ACC112 (cell line): Measurements from ENCODE around the gene JAG2.

ENCODE experiments used
- H2AFZ ChIP-seq: fragments of 200-600 bp; sonication (generic); one replicate; pipeline ENCODE4 v1.6.0; 2017; ENCODE audit warnings: antibody characterized with exemption, low read length; ENCODE audit not compliant: unreplicated experiment
- H3K27ac ChIP-seq: fragments of 200-600 bp; sonication (generic); 2 replicates; pipeline ENCODE4 v1.5.1; 2014; ENCODE audit warnings: low read depth, mild to moderate bottlenecking, antibody characterized with exemption, low read length, moderate library complexity
- H3K27me3 ChIP-seq: fragments of 200-600 bp; sonication (generic); 2 replicates; pipeline ENCODE4 v1.6.1; 2014; ENCODE audit warnings: mild to moderate bottlenecking, antibody characterized with exemption, low read length, moderate library complexity, mixed read lengths; ENCODE audit not compliant: insufficient read depth
- H3K36me3 ChIP-seq: fragments of 200-600 bp; sonication (generic); 2 replicates; pipeline ENCODE4 v1.6.1; 2016; ENCODE audit warnings: mild to moderate bottlenecking, antibody characterized with exemption, low read length, moderate library complexity, mixed read lengths; ENCODE audit not compliant: insufficient read depth
- H3K4me1 ChIP-seq: fragments of 200-600 bp; sonication (generic); one replicate; pipeline ENCODE4 v1.6.1; 2016; ENCODE audit warnings: low read length, mixed read lengths; ENCODE audit not compliant: insufficient read depth, unreplicated experiment, control insufficient read depth
- H3K4me3 ChIP-seq: fragments of 200-600 bp; sonication (generic); 2 replicates; pipeline ENCODE4 v1.5.1; 2014; ENCODE audit warnings: mild to moderate bottlenecking, low read depth, low read length
- H3K79me2 ChIP-seq: fragments of 200-600 bp; sonication (generic); one replicate; pipeline ENCODE4 v1.6.0; 2016; ENCODE audit warnings: low read length; ENCODE audit not compliant: control insufficient read depth, unreplicated experiment, insufficient read depth

JAG2 gene

DNA sequence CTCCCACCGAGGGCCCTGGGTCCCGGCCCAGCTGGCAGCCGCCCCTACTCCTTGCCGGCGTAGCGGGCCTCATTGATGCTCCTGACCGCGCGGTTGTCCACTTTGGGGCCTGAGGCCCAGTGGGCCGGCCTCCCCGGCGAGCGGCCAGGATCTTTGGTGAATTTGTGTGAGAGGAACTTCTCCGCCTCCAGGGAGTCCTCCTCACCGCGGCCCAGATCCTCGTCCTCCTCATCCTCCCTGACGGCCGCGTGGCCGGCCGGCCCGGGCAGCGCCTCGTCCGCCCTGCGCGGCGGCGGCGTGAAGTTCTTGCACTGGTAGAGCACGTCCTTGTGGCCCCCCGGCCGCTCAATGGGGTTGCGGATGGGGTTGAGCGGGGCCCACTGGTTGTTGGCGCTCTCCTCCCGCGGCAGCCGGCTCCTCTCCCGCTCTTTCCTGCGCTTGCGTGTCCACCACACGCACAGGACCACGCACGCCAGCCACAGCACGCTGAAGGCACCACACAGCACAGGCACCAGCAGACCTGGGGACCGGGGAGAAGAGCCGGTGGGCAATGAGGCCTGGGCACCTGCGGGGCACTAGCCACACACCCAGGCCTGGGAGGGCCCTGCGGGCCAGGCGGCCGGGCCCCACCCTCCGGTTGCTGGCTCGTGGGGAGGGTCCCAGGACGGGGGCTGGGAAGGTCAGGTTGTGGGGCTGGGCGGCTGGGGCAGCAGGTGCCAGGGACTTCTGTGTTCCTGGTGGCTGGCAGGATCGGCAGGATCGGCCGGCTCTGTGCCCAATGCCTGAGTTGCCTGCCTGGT lies 25.7 kb downstream of the JAG2 start:
- no peaks in the 10 kb centered on the region for H3K79me2 ChIP-seq
- H3K27ac ChIP-seq, result no peak overlapping the region
- no peaks in the 10 kb centered on the region for H3K27me3 ChIP-seq
- no peaks in the 10 kb centered on the region for H3K4me1 ChIP-seq
- no peaks in the 10 kb centered on the region for H3K36me3 ChIP-seq
- no peak overlapping the region for H3K4me3 ChIP-seq
- H2AFZ ChIP-seq, result no peak overlapping the region

DNA sequence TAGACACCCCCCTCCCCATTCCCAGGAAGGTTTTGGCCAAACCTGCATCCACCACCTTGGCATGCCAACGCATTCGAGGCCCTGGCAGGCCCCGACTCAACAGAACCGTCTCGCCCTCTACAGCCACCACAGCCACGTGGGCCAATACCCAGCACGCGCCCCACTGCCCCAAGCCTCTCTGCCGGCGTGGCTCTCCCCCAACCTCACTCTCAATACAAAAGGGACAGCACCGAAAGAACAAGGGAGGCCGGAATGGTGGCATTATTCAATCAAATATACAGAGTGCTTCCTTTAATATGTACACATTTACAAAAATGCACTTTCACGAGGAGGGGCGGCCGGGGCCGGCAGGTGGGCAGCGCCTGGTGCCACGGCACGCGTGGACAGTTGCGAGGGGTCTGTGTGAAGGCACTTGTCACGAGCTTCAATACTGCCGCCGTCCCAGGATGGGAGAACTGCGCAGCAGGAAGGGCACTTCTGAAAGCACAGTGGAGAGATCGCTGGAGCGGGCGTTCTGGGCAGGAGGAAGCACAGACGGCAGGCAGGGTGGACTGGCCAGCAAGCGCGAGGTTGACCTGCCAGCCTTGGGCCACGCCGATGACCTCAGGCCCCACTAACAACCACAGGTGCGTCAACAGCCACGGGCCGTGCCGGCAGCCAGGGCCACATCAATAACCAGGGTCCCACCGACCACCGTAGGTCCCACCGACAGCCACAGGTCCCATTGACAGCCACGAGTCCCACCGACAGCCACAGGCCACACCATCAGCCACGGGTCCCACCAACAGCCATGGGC lies 26.9 kb downstream of the JAG2 start:
- no peak overlapping the region for H2AFZ ChIP-seq
- H3K36me3 ChIP-seq, result no peaks in the 10 kb centered on the region
- H3K27ac ChIP-seq, result no peak overlapping the region
- H3K79me2 ChIP-seq, result no peaks in the 10 kb centered on the region
- H3K4me1 ChIP-seq, result no peaks in the 10 kb centered on the region
- no peaks in the 10 kb centered on the region for H3K27me3 ChIP-seq
- H3K4me3 ChIP-seq, result no peak overlapping the region

DNA sequence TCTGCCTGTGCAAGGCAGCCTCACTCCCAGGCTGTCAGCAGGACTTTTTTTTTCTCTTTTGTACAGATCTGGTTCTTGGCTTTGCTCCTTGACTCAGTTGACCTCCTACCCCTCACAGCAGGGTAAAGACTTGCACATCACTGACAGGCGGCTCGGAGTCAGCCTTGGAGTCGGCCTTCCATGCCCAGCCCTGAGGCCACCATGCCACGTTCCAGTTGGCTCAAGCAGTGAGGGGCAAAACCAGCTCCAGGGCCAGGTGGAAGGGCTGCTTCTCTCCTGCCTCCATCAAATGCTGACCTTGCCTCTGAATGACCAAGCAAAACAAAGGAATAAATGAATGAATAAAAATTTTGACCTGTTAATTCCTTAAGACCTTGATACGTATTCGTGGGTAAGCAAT lies 27.6 kb downstream of the JAG2 start:
- no peaks in the 10 kb centered on the region for H3K36me3 ChIP-seq
- H2AFZ ChIP-seq, result no peak overlapping the region

DNA sequence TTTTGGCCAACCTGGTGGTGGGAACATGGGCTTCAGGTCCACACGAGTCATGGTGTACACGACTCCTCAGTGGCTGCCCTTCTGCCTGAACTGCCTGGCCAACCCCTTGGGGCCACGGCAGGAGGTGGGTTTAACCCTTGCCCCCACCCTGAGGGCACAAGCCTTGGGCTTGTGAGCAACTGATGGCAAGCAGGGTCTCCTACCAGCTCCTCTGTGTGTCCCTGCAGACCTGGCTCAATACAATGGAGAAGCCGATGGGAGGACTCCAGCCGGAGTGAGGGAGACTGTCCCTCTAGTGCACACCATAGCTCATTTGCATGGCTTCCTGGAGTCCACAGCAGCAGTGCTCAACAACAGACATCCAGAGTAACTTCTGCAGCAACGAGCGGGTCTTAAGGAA lies 28.0 kb downstream of the JAG2 start:
- Histone ChIP-seq H3K27ac (no peak overlapping the region), H3K79me2 (no peaks in the 10 kb centered on the region), H3K27me3 (no peaks in the 10 kb centered on the region), H3K4me1 (no peaks in the 10 kb centered on the region), H3K36me3 (no peaks in the 10 kb centered on the region), H3K4me3 (no peak overlapping the region), H2AFZ (no peak overlapping the region)

More for the DNA sequence above, 27.6 kb downstream of the JAG2 start:
- H3K27ac ChIP-seq, result no peak overlapping the region
- H3K4me1 ChIP-seq, result no peaks in the 10 kb centered on the region
- H3K79me2 ChIP-seq, result no peaks in the 10 kb centered on the region
- H3K27me3 ChIP-seq, result no peaks in the 10 kb centered on the region
- no peak overlapping the region for H3K4me3 ChIP-seq

DNA sequence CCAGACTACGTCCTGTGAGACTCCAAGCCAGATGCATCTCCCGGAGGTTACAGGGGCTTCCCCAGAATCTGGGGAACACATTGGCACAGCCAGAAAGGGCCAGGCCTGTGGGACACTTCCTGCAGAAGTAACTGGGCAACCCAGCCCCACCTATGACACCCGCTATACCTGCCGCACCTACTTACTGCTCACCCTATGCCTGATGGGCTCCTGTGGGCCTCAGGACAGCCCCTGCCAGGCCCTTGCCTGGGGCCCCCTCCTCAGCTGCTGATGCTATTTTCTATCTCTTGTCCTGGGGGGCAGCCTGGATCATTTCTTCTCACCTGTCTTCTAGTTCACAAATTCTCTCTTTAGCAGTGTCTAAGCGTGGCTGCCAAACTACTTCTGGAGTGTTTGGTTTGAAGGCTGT lies 28.7 kb downstream of the JAG2 start:
- H3K4me1 ChIP-seq, result no peaks in the 10 kb centered on the region

DNA sequence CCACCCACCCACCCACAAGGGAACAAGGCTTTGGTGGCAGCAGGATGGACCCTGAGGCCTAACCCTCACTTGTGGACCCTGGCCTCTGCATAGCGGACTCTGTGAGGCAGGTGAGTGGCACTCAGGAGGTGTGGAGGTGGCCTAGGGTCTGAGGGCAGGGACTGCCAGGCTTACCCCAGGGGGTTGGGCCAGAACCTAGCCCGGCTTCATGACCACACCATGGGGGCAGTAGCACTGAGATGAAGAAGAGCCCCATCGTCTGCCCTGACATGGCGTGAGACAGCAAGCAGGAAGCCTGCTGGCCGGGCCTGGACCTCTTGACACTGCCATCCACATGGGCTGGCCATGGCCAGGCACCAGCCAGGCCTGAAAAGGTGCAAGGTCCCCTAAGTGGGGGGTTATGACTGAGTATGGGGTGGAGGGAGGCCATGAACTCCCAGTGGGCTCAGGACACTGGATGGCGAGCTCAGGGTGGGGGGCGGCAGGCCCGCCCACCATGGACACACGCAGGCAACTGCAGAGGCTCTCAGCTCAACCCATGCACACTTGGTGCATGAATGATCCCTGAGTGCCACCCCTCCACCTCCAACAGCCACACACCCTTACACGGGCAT lies 29.3 kb downstream of the JAG2 start:
- Histone ChIP-seq H3K79me2 (no peaks in the 10 kb centered on the region), H3K4me3 (no peak overlapping the region), H3K27me3 (peaks cover 6% of the 10 kb centered on the region), H2AFZ (no peak overlapping the region), H3K4me1 (no peaks in the 10 kb centered on the region), H3K36me3 (no peaks in the 10 kb centered on the region), H3K27ac (no peak overlapping the region)

More for the DNA sequence above, 28.7 kb downstream of the JAG2 start:
- no peak overlapping the region for H2AFZ ChIP-seq
- peaks cover 1% of the 10 kb centered on the region for H3K27me3 ChIP-seq
- no peak overlapping the region for H3K27ac ChIP-seq
- H3K36me3 ChIP-seq, result no peaks in the 10 kb centered on the region
- H3K79me2 ChIP-seq, result no peaks in the 10 kb centered on the region
- H3K4me3 ChIP-seq, result no peak overlapping the region

DNA sequence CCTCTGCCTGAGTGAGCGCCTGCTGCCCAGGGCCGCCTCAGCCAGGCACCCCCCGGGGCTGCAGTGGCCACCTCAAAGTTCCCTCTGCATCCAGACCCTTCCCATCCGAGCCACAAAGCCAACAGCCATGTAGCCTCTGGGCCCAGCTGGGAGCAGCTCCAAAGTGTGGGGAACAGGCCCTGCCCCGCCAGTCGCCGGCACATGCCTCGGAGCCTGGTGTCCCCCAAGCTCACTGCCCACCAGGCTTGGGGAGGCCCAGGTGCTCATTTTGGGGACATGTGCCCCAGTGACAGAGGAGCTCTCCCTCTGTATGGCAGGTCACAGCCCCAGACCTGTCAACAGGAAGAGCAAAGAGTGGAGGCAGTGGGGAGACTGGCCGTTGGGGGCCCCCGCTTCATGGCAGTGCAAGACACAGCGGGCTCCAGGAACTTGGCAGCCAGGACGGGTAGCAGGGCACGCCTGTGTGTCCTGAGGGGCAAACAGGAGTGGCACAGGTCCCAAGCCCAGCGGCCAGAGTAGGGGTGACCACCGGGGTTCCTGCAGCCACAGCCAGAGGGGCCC lies 29.9 kb downstream of the JAG2 start:
- no peaks in the 10 kb centered on the region for H3K79me2 ChIP-seq
- peaks cover 12% of the 10 kb centered on the region for H3K27me3 ChIP-seq
- H3K4me3 ChIP-seq, result no peak overlapping the region
- no peaks in the 10 kb centered on the region for H3K36me3 ChIP-seq
- no peak overlapping the region for H2AFZ ChIP-seq
- H3K4me1 ChIP-seq, result no peaks in the 10 kb centered on the region
- H3K27ac ChIP-seq, result no peak overlapping the region

DNA sequence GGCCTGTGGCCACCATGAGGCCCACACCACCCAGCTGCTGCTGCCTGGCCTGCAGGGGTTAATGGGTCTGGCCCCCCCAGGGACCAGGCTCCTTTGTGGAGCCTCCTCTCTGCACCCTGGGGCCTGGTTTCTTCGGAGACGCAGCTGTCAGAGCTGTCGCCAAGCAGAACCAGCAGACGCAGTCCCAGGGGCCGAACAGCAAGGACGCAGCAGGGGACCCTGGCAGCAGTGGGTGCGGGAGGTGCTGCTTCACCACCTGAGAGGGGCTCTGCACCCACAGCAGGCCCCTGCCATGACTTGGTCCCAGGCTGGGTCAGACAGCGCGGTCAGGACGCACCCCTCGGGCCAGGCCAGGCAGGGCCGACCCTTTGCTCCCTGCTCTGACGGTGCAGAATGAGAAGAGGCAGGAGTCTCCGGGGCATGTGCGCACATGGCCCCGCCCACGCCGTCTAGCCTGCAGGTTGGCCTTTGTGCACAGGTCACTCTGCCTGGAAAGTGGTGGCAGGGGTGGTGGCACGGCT lies 30.5 kb downstream of the JAG2 start:
- no peak overlapping the region for H2AFZ ChIP-seq
- no peaks in the 10 kb centered on the region for H3K79me2 ChIP-seq
- H3K36me3 ChIP-seq, result no peaks in the 10 kb centered on the region
- H3K27ac ChIP-seq, result no peak overlapping the region
- peaks cover 17% of the 10 kb centered on the region for H3K27me3 ChIP-seq
- no peaks in the 10 kb centered on the region for H3K4me1 ChIP-seq
- no peak overlapping the region for H3K4me3 ChIP-seq

DNA sequence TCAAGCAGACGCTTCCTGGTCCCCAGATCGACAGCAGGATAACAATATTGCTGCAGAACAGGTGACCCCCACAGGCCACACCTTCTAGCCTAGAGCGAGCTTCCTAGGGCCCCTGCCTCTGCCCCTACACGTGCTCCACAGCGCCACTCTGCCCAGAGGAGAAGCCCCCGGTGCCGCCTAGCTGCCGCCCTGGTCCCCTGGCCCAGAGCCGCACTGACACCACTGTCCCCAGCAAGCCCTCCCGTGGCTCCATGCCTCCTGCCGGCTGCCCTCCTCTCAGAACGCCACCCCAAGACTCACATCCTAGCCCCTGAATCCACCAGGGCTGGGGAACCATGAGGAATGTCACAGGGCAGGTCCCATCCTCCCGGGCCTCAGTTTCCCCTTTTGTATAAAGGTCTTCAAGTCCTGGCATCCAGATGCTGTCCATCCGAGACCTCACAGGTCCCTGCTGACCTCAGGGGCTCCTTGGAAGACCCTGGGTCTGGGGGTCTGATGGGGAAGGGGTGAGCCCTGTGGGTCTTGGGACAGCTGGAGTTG lies 31.0 kb downstream of the JAG2 start:
- Histone ChIP-seq H3K27me3 (peaks cover 22% of the 10 kb centered on the region), H3K27ac (no peak overlapping the region), H3K4me3 (no peak overlapping the region), H3K36me3 (no peaks in the 10 kb centered on the region), H2AFZ (no peak overlapping the region), H3K79me2 (no peaks in the 10 kb centered on the region), H3K4me1 (no peaks in the 10 kb centered on the region)
